T follicular helper cell (primary cell): ENCODE results near the gene TMEM100.

Experiments
- DNase-seq: peaks from one replicate; pipeline ENCODE4 v3.0.0-alpha.2; 2020; ENCODE audit warnings: low read depth
- total RNA-seq, 2 experiments: gene quantifications; one replicate each; lab custom pipeline; 2026; lab: John Stamatoyannopoulos, UW

Gene TMEM100, protein sequence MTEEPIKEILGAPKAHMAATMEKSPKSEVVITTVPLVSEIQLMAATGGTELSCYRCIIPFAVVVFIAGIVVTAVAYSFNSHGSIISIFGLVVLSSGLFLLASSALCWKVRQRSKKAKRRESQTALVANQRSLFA
- total RNA-seq: 0 reads per million in 2 experiments

DNA sequence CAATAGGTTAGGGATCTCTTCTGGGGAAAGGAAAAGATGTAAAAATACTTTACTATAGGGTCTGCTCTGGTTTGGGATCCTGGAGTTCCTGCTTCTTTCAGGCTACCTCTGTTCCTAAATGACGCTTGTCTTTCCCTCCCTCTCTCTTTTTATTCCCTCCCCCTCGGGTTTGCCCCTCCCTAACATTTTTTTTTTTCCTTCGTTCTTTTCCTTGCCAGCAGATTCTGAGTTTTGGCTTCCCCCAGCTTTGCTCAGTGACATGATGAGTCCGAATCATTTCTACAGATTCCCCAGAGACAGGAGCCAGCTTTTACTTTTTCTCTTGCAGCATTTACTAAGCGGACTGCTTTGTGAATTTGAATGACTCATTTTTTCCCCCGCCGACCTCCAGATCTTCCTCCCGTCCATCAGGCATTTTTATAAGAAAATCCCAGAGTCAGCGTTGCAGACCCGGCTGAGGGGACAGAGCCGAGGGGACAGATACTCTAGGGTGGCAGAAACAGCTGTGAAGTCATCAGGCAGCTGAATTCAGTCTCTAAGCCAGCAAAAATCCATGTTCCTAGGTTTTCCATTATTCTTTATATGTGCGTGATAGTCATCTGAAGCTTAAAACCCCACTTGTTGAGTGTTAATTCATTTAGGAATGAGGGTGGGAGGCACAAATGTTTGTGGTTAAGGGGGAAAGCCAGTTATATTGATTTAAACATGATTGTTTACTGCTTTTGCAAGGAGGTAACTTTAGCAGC lies at the start of gene TMEM100:
Gene TMEM100 (minus strand): TSS at position 123 of the 746 bp plus-strand sequence. CDS start 1,794 bp downstream, outside the sequence.
- no peak for DNase-seq

DNA sequence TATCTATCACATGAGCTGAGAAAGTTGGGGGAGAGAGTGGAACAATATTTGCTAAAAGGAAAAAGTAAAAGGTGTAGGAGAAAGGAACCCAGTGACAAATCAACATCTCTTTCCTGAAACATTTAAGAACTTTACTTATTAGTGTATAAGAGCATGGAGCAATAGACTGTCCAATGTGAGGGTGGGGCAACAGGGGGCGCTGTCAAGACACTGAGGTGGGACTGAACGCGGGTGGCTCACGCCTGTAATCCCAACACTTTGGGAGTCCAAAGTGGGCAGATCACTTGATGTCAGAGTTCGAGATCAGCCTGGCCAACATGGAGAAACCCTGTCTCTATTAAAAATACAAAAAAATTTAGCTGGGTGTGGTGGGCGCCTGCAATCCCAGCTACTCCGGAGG lies 49.4 kb upstream of the TMEM100 start:
- DNase-seq: no peak

DNA sequence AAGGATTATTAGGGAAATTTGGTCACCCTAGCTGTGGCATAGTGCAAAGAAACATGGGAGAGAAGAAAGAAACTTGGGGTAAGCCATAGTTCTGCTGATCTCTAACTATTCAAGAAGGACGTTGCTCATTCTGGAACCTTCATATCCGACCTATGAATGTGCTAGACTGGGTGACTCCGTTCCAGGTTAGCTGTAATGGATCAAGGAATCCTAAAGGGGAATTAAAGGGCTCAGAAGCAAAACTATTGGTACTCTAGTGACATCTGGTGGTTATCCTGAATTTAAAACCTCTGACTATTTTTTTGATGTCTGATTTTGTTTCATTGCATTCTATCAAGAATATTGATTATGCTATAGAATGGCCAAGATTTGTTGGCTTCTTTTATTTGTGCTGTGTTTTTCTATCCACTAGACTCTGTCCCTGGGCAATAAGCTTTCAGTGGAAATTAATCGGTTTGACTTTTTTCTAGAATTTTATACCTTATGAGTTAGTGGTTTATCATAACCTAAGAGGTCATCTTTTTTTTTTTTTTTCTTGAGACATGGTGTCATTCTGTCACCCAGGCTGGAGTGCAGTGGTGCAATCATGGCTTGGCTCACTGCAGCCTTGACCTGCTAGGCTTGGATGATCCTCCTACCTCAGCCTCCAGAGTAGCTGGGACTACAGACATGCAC lies 47.7 kb upstream of the TMEM100 start:
- no peak for DNase-seq

DNA sequence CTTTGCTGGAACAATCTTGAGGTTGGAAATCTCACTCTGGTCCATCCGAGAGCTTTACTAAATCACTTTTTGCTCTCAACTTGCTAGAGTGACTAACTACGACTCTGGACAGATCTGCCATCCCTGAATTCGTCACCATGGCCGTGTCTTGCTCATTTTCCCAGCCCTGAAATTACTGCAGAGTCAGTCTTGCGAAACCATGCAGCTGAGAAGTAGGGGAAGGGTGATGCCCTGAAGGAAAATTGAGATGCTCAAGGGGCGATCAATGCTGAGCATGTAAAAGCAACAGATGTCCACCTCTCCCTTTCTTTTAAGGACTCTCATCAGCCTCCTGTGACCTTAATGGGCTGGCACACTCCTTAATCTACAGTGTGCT lies 46.9 kb upstream of the TMEM100 start:
- no peak for DNase-seq

DNA sequence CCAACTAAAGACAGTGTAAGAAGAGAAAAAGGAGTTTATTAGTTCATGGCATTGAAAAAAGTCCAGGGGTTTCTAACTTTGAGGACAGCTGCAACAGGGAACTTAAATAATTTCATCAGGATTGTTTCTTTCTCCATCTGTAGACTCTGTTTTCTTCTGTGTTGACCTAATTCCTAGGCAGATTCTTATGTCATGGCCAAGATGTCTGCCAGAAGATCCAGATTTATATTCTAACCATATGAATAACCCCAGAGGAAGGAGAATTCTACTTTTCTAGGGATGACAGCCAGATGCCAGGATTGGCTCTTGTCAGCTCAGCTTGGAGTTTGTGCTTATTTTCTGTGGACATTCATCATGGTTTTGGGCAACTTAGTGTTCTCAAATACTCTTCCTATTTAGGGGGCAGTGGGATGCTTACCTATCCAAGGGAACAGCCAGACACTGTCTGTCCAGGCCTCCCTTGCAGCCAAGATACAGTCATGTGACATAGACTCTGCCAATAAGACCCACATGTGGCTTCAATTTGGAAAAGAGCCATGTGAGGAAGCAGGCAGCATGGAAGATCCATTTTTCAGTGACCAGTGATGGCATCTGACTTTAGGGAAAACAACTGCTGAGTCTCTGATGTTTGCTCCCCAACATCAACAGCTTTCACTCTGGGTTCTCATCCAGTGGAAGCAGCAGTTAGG lies 46.4 kb upstream of the TMEM100 start:
- no peak for DNase-seq

DNA sequence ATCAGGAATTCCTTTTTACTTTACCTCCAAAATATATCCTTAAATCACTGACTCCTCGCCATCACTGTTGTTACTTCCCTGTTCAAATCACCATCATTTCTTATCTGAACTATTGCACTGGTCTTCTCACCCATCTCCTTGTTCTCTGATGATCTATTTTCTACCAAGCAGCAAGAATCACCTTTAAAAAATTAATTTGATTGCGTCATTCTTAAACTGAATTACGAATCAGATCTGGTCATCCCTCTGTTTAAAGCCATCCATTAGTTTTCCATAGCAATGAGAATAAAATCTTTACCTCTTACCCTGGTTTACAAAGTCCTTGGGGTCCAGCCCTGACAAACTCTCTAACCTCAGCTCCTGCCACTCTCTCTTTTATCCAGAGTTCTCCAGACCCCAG lies 42.8 kb upstream of the TMEM100 start:
- no peak for DNase-seq

DNA sequence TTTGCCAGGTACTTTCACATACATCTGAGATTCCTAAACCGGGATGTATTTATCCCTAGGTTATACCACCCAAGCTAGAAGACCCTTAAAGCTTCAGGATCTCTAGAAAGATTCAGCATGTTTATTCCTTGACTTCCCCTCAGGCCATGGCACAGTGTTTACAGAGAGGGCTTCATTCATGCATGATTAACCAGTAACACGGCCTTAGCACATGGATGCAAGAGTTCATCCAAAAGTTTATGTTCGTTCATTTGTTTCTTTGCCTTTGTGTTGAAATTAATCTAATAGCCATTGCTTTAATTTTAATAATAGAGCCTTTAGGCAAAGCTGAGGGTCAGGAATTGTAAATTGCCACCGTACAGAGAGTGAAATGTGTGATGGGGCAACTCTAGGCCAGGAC lies 41.9 kb upstream of the TMEM100 start:
- DNase-seq: no peak

DNA sequence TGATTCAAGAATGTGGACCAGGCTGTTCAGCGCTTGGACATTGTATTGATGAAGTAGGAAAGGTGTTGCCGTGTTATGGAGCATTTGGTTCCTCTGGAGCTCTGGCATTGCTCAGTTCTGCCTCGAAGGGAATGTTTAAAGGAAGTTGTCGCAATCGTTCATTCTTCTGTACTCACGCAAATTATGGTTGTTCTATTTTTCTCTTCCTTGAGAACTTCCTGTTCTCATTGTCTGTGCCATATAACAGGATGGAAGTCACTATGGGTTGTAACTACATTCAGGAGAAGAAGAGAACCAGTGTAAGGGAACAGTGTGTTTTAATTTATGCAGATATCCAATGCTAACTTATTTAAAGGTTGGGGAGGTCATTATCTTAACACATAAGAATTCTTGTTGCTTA lies 41.2 kb upstream of the TMEM100 start:
- no peak for DNase-seq

DNA sequence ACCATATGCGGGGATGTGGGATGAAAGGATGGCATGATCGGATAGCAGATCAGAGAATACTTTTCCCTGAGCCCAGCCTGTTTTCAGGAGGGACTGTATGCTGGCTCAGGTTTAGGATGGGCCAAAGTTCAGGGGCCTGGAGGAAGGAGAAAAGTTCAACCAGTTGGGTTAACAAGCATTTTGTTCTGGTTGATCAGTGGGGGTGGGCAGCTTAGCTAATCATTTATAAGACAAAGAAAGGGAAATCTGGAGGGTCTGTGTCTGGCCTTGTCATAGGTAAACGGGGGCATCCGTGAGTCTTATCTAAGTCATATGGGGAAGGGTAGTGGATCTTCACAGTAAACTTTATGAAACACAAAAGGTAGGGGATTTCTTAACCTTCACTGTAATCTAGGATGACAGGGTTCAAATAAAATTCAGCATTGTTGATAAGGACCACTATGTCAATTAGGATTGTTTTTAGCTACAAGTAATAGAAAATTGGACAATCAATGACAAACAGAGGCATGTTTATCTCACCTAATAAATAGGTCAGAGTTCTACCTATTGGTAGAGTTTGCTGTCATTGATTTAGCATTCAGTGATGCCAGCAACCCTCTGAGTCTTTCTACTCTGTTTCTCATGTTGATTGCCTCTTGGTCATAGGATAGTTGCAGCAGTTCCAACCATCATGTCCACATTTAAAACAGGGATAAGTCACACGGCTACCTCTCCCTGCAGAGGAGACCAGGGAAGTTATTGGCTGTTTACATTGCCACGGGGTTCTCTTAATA lies 39.6 kb upstream of the TMEM100 start:
- DNase-seq: no peak

DNA sequence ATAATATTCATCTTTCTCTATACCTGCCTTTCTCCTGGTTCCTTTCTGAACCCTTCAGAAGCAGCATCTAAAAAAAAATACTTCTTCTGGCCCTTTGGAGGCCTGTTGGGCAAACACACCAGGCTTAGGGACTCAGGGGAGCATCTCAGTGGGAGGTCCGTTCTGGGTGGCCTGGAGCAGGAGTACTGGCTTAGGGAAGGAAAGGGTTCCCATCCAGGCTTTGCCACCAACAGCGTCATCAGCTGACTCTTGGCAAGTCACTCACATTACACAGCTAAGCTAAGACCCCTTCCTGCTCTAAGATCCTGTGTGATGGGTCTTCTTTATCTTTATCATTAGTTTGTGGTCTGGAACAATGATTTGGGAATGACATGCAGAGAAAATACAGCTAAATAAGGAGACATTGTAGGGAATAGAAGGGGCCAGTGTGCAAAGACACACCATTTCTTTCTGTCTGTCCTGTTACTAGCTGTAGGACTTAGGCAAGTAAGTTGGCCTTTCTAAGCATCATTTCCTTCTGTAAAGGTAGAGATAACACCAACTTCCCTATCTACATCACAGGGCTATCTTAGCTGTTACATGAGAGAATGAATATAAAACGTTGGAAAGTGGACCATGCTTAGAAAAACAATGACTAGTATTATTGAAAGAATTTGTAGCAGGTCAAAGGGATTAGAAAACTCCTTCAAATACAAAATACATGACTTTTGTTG lies 38.1 kb upstream of the TMEM100 start:
- no peak for DNase-seq

DNA sequence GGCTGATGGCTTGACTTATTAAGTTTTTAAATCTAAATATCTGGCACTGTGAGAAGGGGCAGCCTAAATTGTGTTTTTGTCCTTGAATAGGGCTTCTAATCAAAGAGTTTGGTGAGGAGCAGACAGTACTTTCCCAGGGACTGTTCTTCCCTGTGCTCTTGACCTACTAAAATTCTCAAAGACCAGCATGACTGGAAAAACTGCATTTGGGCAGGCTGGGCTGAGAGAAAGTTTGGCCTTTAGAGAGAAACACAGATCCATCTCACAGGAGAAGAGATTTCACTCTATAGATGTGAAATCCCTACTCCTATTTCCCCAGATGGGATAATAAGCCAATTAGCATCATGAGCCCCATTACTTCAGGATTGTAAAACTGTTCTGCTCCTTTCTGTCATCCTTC lies 35.5 kb upstream of the TMEM100 start:
- no peak for DNase-seq

DNA sequence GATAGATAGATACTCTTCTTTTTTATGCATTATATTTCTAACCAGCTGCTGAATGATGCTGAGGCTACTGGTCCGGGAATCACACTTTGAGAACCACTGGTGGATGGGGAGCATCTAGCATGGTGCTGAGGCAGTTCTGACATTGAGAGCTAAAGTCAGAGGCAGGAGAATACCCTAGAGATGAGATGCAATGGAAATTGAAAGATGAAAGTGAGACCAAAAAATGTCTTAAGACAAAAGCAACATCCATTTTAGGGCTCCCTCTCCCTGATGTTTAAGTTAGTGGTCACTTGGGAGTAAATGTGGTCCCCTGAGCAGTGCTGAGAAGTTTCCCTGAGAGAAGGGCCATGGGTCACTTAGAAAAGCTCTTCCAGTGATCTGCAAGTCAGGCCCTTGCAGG lies 35.0 kb upstream of the TMEM100 start:
- no peak for DNase-seq

DNA sequence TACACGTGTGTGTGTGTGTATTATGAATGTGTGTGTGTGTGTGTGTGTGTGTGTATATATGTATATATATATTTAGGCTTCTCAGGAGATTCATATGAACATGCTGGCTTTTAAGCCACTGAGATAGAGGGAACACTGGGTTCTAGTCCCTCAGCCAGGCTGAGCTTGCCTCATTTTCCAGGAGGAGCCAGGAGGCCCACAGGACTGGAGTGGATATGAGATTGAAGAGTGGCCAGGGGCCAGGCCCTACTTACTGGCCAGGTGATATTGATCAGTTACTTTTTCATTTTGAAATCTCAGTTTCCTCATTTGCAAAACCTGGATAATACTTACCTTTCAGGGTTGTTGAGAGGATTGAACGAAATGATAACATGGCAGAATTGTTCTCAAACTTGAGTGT lies 34.0 kb upstream of the TMEM100 start:
- no peak for DNase-seq

DNA sequence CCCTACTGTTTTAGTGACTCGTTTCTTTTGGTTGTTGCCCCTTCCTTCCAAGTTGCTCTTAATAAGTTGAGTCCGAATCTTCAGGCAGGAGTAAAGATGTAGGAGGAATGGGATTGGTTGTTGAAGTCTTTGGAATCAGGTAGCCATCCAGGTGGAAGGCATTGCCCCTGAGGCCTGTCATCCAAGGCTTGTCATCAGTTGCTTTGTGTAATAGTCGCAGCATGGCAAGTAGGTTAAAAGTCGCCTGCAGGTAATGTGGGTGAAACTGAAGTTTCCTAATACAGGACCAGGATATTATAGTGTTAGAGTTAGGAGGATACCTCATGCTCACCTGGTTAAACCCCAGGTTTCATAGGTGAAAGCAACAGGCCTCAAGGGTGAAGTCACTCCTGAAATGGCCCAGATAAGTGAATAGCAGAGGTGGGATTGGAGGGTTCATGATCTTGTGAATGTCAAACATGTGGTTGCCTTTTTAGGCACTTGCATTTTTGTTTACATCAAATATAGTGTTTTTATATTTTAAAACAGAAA lies 29.1 kb upstream of the TMEM100 start:
- DNase-seq: no peak

DNA sequence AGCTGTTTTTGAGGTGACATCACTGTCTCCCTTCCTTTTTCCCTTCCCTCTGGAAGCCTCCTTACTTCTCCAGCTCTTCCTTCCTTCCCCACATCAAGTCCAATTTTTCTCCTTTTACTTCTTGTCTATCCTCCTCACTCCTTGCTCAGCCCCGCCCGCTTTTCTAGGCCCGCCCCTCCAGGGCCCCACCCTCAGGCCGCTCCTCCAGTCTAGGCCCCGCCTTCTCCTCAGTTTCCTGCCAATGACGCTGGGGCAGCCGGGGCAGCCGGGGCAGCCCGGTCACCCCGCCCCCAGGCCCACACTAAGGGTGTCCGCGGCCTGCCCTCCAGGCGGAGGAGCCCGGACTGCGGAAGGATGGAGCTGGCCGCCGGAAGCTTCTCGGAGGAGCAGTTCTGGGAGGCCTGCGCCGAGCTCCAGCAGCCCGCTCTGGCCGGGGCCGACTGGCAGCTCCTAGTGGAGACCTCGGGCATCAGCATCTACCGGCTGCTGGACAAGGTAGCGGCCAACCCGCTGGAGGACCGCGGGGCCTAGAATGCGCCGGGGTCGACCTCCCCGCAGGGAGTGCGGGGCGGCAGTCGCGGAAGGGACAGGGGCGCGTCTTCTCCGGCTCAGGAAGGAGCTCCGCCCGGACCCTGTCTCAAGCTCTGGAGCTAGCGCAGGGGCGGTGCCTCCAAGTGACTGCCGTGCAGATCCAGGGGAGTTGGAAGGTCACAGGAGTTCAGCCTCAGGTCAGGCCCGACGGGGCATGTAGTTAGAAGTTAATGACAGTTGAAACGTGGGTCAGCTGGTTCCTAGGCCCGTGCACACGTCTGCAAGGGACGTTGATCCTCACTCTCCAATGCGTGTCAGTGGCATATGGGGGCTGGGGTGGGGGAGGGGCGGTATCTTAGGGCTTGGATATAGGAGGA lies 28.3 kb upstream of the TMEM100 start, which contains the start of gene PCTP:
Gene PCTP (plus strand): TSS at position 302 of the 908 bp plus-strand sequence. CDS start 53 bp downstream, at position 355.
- peak; percentile 55 for DNase-seq

DNA sequence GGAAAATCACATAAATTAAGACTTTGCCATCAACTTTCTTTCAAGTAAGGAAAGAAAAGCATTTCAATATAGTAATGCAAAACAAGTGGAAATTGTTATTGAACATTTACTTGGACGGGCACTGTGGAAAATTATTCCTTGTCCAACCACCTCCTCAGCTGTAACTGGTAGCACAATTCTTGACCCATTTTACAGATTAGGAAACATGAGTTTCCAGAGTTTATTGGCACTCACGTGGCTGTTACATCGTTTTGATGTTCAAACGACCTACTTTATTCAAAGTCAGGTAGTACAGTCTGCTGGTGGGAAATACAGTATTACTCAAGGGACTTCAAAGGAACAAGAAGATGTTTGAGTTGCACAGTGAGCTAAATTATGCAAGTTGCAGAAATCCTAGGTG lies 27.3 kb upstream of the TMEM100 start:
- DNase-seq: no peak

DNA sequence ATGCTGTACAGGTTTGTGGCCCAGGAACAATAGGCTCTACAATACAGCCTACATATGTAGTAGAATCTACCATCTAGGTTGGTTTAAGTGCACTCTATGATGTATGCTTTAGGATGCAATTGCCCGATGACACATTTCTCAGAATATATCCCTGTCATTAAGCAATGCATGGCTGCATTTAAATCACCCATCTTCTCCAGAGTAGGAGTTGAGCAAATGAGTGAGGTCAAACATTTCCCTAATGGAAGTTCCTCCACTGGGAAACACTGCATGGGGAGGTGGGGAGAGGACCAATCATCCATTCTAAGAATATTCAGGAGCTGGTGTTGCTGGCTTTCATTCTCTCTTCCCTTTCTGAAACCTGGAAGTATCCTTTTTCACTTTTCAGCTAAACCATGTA lies 26.2 kb upstream of the TMEM100 start:
- no peak for DNase-seq

DNA sequence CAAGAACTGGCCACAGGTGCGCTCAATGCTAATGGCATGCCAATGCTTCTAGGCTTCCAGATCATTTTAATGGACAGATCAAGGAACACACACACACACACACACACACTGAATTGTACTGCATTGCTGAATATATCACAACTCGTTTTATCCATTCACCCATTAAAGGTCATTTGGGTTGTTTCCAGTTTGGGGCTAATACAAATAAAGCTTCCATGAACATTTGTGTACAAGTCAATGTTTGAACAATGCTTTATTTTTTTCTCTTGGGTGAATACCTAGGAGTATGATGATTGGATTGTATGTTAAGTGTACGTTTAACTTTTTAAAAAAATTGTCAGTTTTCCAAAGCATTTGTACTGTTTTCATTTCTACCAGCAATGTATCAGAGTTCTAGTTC lies 24.5 kb upstream of the TMEM100 start:
- no peak for DNase-seq

DNA sequence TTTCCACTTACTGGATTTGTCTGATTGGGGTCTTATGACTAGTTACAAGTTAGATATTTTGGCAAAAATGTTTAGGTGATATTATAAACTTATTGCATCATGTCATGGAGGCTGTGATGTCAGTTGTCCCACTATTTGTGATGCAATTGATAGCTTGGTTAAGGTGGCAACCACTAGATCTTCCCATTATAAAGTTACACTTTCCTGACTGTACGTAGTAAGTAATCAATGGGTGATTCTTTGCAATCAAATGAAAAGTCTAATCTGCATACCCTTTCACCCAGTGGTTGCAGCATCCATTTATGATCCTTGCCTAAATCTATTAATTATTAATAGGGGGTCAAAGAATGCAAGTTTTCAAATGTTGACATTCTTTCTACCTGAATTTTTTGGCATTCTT lies 23.8 kb upstream of the TMEM100 start:
- no peak for DNase-seq

DNA sequence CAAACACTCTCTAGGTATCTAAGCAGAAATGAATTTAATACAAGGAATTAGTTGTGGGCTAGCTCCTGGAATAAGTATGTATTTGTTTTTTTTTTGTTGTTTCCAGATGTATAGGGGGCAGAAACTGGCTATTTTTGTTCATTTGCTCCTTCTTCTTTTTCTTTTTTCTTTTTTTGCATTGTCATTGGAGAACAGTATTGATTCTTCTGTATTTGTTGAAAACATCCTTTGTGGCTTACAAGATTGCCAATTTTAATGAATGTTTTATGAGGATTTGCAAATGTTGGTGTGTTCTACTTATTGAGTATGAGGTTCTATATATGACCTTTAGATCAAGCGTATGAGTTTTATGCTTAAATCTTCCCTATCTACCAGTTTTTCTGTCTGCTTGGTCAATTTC lies 22.6 kb upstream of the TMEM100 start:
- DNase-seq: no peak
